ENCODE measurements around the gene DHH.

Gene DHH

GRCh38 chr12:49126852-49127763 lies 32.5 kb upstream of the DHH start:
- no peak for TF ChIP-seq CTCF (IDR thresholded peaks at IDR 0.05; ENCODE audit: borderline replicate concordance, insufficient read depth, low read depth, low read length)
- no peak overlapping the region for H3K4me3 ChIP-seq (ENCODE audit: low read depth, low read length)

GRCh38 chr12:49121047-49121696 lies 26.6 kb upstream of the DHH start:
- no peak overlapping the region for H3K4me3 ChIP-seq (ENCODE audit: low read depth, low read length)
- TF ChIP-seq CTCF (IDR thresholded peaks at IDR 0.05; ENCODE audit: borderline replicate concordance, insufficient read depth, low read depth, low read length): peak; percentile 28; the same call in 1 of the 2 replicates

- peak overlapping the region; percentile 29 for H3K4me3 ChIP-seq (ENCODE audit: low read depth, low read length)
These were observed 16.6 kb upstream of the DHH start for GRCh38 chr12:49111206-49111605.

GRCh38 chr12:49110464-49111155 lies 16.0 kb upstream of the DHH start, which contains the start of gene LMBR1L:
TSS of gene LMBR1L (minus strand) at chr12:49110847. CDS start at chr12:49110555, 292 bp downstream.
- TF ChIP-seq CTCF (IDR thresholded peaks at IDR 0.05; ENCODE audit: borderline replicate concordance, insufficient read depth, low read depth, low read length): peak; percentile 53
- H3K4me3 ChIP-seq (ENCODE audit: low read depth, low read length): peak within 1 kb of the TSS; percentile 85

More at GRCh38 chr12:49111206-49111605, 16.6 kb upstream of the DHH start:
- TF ChIP-seq CTCF (IDR thresholded peaks at IDR 0.05; ENCODE audit: borderline replicate concordance, insufficient read depth, low read depth, low read length): no peak

GRCh38 chr12:49109641-49110463 lies 15.3 kb upstream of the DHH start:
- H3K4me3 ChIP-seq (ENCODE audit: low read depth, low read length): peak overlapping the region; percentile 85
- no peak for TF ChIP-seq CTCF (IDR thresholded peaks at IDR 0.05; ENCODE audit: borderline replicate concordance, insufficient read depth, low read depth, low read length)

GRCh38 chr12:49108958-49109404 lies 14.4 kb upstream of the DHH start:
- H3K4me3 ChIP-seq (ENCODE audit: low read depth, low read length): no peak overlapping the region
- TF ChIP-seq CTCF (IDR thresholded peaks at IDR 0.05; ENCODE audit: borderline replicate concordance, insufficient read depth, low read depth, low read length): no peak

Measured in GM12875 (cell line).